Measurements from ENCODE around the gene IL10RA.

- no peak for TF ChIP-seq CTCF (IDR thresholded peaks at IDR 0.05; ENCODE audit: low read length)
- TF ChIP-seq EZH2phosphoT487 (IDR thresholded peaks at IDR 0.05; ENCODE audit: low read length), result no peak
- no peak for TF ChIP-seq EZH2 (optimal IDR thresholded peaks at IDR 0.05; ENCODE audit: low read depth, low read length)
Measured at GRCh38 chr11:118042796-118043195, 56.6 kb downstream of the IL10RA start.

Measured in MM.1S (cell line).